ENCODE data around the gene HOXA1.

HOXA1 gene

GRCh38 chr7:27088002-27088922 lies 7.5 kb downstream of the HOXA1 start:
- Histone ChIP-seq H3K27me3 (ENCODE audit: control insufficient read depth in 1 of 2, insufficient read depth in 1 of 2, low read length in 2 of 2) (no peaks in the 10 kb centered on the region), H2BK15ac (ENCODE audit: low read depth, poor library complexity, severe bottlenecking) (no peak overlapping the region), H2AK5ac (ENCODE audit: low read length, severe bottlenecking) (no peak overlapping the region), H2BK5ac (ENCODE audit: low read depth, low read length, poor library complexity, severe bottlenecking) (no peak overlapping the region), H3K4me1 (ENCODE audit: control insufficient read depth, insufficient read depth, low read depth, low read length) (no peaks in the 10 kb centered on the region), H3K9me3 (ENCODE audit: control insufficient read depth, low read length) (no peaks in the 10 kb centered on the region), H3K4me3 (ENCODE audit: insufficient read depth in 1 of 2, low read depth in 1 of 2, low read length in 2 of 2) (no peak overlapping the region), H3K23ac (ENCODE audit: low read length in 2 of 2) (no peak overlapping the region), H2BK12ac (ENCODE audit: low read length in 2 of 2) (no peak overlapping the region), H2AFZ (ENCODE audit: low read depth, low read length) (no peak overlapping the region), H3K4ac (ENCODE audit: low read depth in 1 of 2, low read length in 2 of 2) (no peak overlapping the region), H3K9ac (ENCODE audit: low read length) (no peak overlapping the region), H3K27ac (ENCODE audit: low read length, poor library complexity, severe bottlenecking) (no peak overlapping the region), H3K36me3 (ENCODE audit: control insufficient read depth in 1 of 2, insufficient read depth in 2 of 2, low read depth in 1 of 2, low read length in 2 of 2) (no peaks in the 10 kb centered on the region), H3K79me1 (replicated peaks; ENCODE audit: low read length, poor library complexity, severe bottlenecking) (no peaks in the 10 kb centered on the region), H3K18ac (ENCODE audit: low read depth in 1 of 2, low read length in 2 of 2) (no peak overlapping the region), H2BK120ac (ENCODE audit: low read depth, low read length) (no peak overlapping the region), H3K4me2 (ENCODE audit: low read length, poor library complexity, severe bottlenecking) (no peak overlapping the region), H3K14ac (ENCODE audit: low read length in 2 of 2) (no peak overlapping the region), H4K91ac (ENCODE audit: low read length) (no peak overlapping the region), H4K8ac (ENCODE audit: low read length) (no peak overlapping the region)
- no peak for DNase-seq
- WGBS = 54% methylated on average over 64 of the region's 68 CpGs

GRCh38 chr7:27083646-27084045 lies 12.2 kb downstream of the HOXA1 start:
- H4K91ac ChIP-seq (ENCODE audit: low read length) = no peak overlapping the region
- no peak overlapping the region for H3K4me2 ChIP-seq (ENCODE audit: low read length, poor library complexity, severe bottlenecking)
- H2BK15ac ChIP-seq (ENCODE audit: low read depth, poor library complexity, severe bottlenecking) = no peak overlapping the region
- no peak for DNase-seq
- H3K9ac ChIP-seq (ENCODE audit: low read length) = no peak overlapping the region
- H2BK12ac ChIP-seq (ENCODE audit: low read length in 2 of 2) = no peak overlapping the region
- H3K36me3 ChIP-seq (ENCODE audit: control insufficient read depth in 1 of 2, insufficient read depth in 2 of 2, low read depth in 1 of 2, low read length in 2 of 2) = no peaks in the 10 kb centered on the region
- H3K4me3 ChIP-seq (ENCODE audit: insufficient read depth in 1 of 2, low read depth in 1 of 2, low read length in 2 of 2) = no peak overlapping the region
- H4K8ac ChIP-seq (ENCODE audit: low read length) = no peak overlapping the region
- H3K27me3 ChIP-seq (ENCODE audit: control insufficient read depth in 1 of 2, insufficient read depth in 1 of 2, low read length in 2 of 2) = no peaks in the 10 kb centered on the region
- H3K23ac ChIP-seq (ENCODE audit: low read length in 2 of 2) = no peak overlapping the region
- no peak overlapping the region for H2AFZ ChIP-seq (ENCODE audit: low read depth, low read length)
- H3K4ac ChIP-seq (ENCODE audit: low read depth in 1 of 2, low read length in 2 of 2) = no peak overlapping the region
- H3K18ac ChIP-seq (ENCODE audit: low read depth in 1 of 2, low read length in 2 of 2) = no peak overlapping the region
- no peak overlapping the region for H2AK5ac ChIP-seq (ENCODE audit: low read length, severe bottlenecking)
- 92% methylated on average over 1 of the region's 2 CpGs for WGBS
- no peak overlapping the region for H2BK5ac ChIP-seq (ENCODE audit: low read depth, low read length, poor library complexity, severe bottlenecking)
- H3K79me1 ChIP-seq (replicated peaks; ENCODE audit: low read length, poor library complexity, severe bottlenecking) = no peaks in the 10 kb centered on the region
- peaks cover 2% of the 10 kb centered on the region for H3K4me1 ChIP-seq (ENCODE audit: control insufficient read depth, insufficient read depth, low read depth, low read length)
- H2BK120ac ChIP-seq (ENCODE audit: low read depth, low read length) = no peak overlapping the region
- no peak overlapping the region for H3K14ac ChIP-seq (ENCODE audit: low read length in 2 of 2)
- H3K27ac ChIP-seq (ENCODE audit: low read length, poor library complexity, severe bottlenecking) = no peak overlapping the region
- H3K9me3 ChIP-seq (ENCODE audit: control insufficient read depth, low read length) = no peaks in the 10 kb centered on the region

- H3K36me3 ChIP-seq (ENCODE audit: control insufficient read depth in 1 of 2, insufficient read depth in 2 of 2, low read depth in 1 of 2, low read length in 2 of 2) = no peaks in the 10 kb centered on the region
- no peak overlapping the region for H2BK12ac ChIP-seq (ENCODE audit: low read length in 2 of 2)
- no peak overlapping the region for H4K8ac ChIP-seq (ENCODE audit: low read length)
- peaks cover 2% of the 10 kb centered on the region for H3K4me1 ChIP-seq (ENCODE audit: control insufficient read depth, insufficient read depth, low read depth, low read length)
- H2BK5ac ChIP-seq (ENCODE audit: low read depth, low read length, poor library complexity, severe bottlenecking) = no peak overlapping the region
- DNase-seq = no peak
- no peaks in the 10 kb centered on the region for H3K9me3 ChIP-seq (ENCODE audit: control insufficient read depth, low read length)
- H3K4me2 ChIP-seq (ENCODE audit: low read length, poor library complexity, severe bottlenecking) = no peak overlapping the region
- WGBS = 96% methylated on average over 1 of the region's 1 CpG
- no peak overlapping the region for H2AFZ ChIP-seq (ENCODE audit: low read depth, low read length)
- H3K18ac ChIP-seq (ENCODE audit: low read depth in 1 of 2, low read length in 2 of 2) = no peak overlapping the region
- no peak overlapping the region for H3K14ac ChIP-seq (ENCODE audit: low read length in 2 of 2)
- H2BK15ac ChIP-seq (ENCODE audit: low read depth, poor library complexity, severe bottlenecking) = no peak overlapping the region
- H3K4me3 ChIP-seq (ENCODE audit: insufficient read depth in 1 of 2, low read depth in 1 of 2, low read length in 2 of 2) = no peak overlapping the region
- H3K27ac ChIP-seq (ENCODE audit: low read length, poor library complexity, severe bottlenecking) = no peak overlapping the region
- no peak overlapping the region for H3K4ac ChIP-seq (ENCODE audit: low read depth in 1 of 2, low read length in 2 of 2)
- H2AK5ac ChIP-seq (ENCODE audit: low read length, severe bottlenecking) = no peak overlapping the region
- H4K91ac ChIP-seq (ENCODE audit: low read length) = no peak overlapping the region
- no peaks in the 10 kb centered on the region for H3K27me3 ChIP-seq (ENCODE audit: control insufficient read depth in 1 of 2, insufficient read depth in 1 of 2, low read length in 2 of 2)
- H3K79me1 ChIP-seq (replicated peaks; ENCODE audit: low read length, poor library complexity, severe bottlenecking) = no peaks in the 10 kb centered on the region
- no peak overlapping the region for H3K23ac ChIP-seq (ENCODE audit: low read length in 2 of 2)
- H3K9ac ChIP-seq (ENCODE audit: low read length) = no peak overlapping the region
- H2BK120ac ChIP-seq (ENCODE audit: low read depth, low read length) = no peak overlapping the region
Measured at GRCh38 chr7:27082171-27082570, 13.6 kb downstream of the HOXA1 start.

GRCh38 chr7:27080844-27081436 lies 14.9 kb downstream of the HOXA1 start:
- Histone ChIP-seq H2BK5ac (ENCODE audit: low read depth, low read length, poor library complexity, severe bottlenecking) (no peak overlapping the region), H2BK12ac (ENCODE audit: low read length in 2 of 2) (no peak overlapping the region), H3K4me1 (ENCODE audit: control insufficient read depth, insufficient read depth, low read depth, low read length) (peaks cover 2% of the 10 kb centered on the region), H3K36me3 (ENCODE audit: control insufficient read depth in 1 of 2, insufficient read depth in 2 of 2, low read depth in 1 of 2, low read length in 2 of 2) (no peaks in the 10 kb centered on the region), H2BK120ac (ENCODE audit: low read depth, low read length) (no peak overlapping the region), H2AK5ac (ENCODE audit: low read length, severe bottlenecking) (no peak overlapping the region), H2AFZ (ENCODE audit: low read depth, low read length) (no peak overlapping the region), H3K9me3 (ENCODE audit: control insufficient read depth, low read length) (no peaks in the 10 kb centered on the region), H3K27ac (ENCODE audit: low read length, poor library complexity, severe bottlenecking) (no peak overlapping the region), H3K9ac (ENCODE audit: low read length) (no peak overlapping the region), H3K79me1 (replicated peaks; ENCODE audit: low read length, poor library complexity, severe bottlenecking) (no peaks in the 10 kb centered on the region), H3K27me3 (ENCODE audit: control insufficient read depth in 1 of 2, insufficient read depth in 1 of 2, low read length in 2 of 2) (no peaks in the 10 kb centered on the region), H3K4ac (ENCODE audit: low read depth in 1 of 2, low read length in 2 of 2) (no peak overlapping the region), H4K8ac (ENCODE audit: low read length) (no peak overlapping the region), H3K4me2 (ENCODE audit: low read length, poor library complexity, severe bottlenecking) (no peak overlapping the region), H2BK15ac (ENCODE audit: low read depth, poor library complexity, severe bottlenecking) (no peak overlapping the region), H3K14ac (ENCODE audit: low read length in 2 of 2) (no peak overlapping the region), H3K4me3 (ENCODE audit: insufficient read depth in 1 of 2, low read depth in 1 of 2, low read length in 2 of 2) (no peak overlapping the region), H3K18ac (ENCODE audit: low read depth in 1 of 2, low read length in 2 of 2) (no peak overlapping the region), H4K91ac (ENCODE audit: low read length) (no peak overlapping the region), H3K23ac (ENCODE audit: low read length in 2 of 2) (no peak overlapping the region)
- WGBS = 40% methylated on average over 4 of the region's 4 CpGs
- DNase-seq = no peak
